GM12865 (cell line): Measurements from ENCODE around the gene GPLD1.

Experiments used
- DNase-seq: peaks from one replicate; pipeline ENCODE4 v3.0.0; 2010; ENCODE audit warnings: low read depth
- H3K4me3 ChIP-seq: 2 replicates; pipeline ENCODE4 v1.5.1; 2011; ENCODE audit warnings: mild to moderate bottlenecking, low read depth, low read length, control low read depth
- CTCF ChIP-seq: IDR thresholded peaks from 2 replicates; pipeline ENCODE4 v1.5.1; 2011; ENCODE audit warnings: low read length, control low read depth, low read depth, inconsistent platforms; ENCODE audit not compliant: insufficient read depth; ENCODE audit errors: missing control alignments

Gene GPLD1

GRCh38 chr6:24476631-24477030 is 12.7 kb downstream of the GPLD1 start:
- no peak for DNase-seq
- TF ChIP-seq CTCF = no peak
- H3K4me3 ChIP-seq = no peak overlapping the region

DNA sequence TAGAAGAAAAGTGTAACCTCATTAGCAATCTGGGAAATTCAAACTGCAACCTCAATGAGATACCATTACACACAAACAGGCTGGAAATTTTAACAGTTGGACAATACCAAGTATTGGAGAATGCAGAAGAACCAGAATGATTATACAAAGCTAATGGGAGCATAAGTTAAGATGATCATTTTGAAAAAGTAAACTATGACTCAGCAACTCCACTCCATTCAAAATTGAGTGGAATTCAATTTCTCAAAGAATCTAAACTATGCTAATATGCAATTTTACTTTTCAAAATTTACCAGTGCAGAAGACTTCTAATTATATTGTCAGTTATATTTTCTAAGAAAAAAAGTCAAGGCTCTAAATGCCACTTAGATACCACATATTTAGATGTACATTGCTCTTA is 17.2 kb downstream of the GPLD1 start:
- no peak for TF ChIP-seq CTCF
- no peak for DNase-seq
- no peak overlapping the region for H3K4me3 ChIP-seq

DNA sequence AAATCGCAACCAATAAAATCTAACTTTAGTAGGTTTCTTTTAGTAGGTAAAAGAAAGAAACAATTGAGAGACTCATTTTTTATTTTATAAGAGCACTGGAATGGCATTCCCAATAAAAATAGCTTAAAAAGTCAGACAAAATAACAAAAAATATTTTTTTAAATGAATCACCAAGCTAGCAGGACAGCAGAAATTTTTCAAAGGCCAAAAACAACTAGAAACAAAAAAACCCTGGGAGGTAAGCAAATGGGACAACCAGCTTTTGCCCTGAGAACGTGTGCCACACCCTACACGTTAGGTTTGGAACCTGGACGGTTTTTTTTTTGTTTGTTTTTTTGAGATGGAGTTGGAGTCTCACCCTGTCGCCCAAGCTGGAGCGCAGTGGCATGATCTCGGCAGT is 19.6 kb downstream of the GPLD1 start:
- TF ChIP-seq CTCF = no peak

GRCh38 chr6:24464253-24465038 is 24.9 kb downstream of the GPLD1 start:
- no peak overlapping the region for H3K4me3 ChIP-seq

More for the DNA sequence above, 19.6 kb downstream of the GPLD1 start:
- H3K4me3 ChIP-seq = no peak overlapping the region
- no peak for DNase-seq

GRCh38 chr6:24460966-24461365 is 28.4 kb downstream of the GPLD1 start:
- TF ChIP-seq CTCF = no peak
- no peak overlapping the region for H3K4me3 ChIP-seq
- no peak for DNase-seq

More at GRCh38 chr6:24464253-24465038, 24.9 kb downstream of the GPLD1 start:
- TF ChIP-seq CTCF = no peak
- DNase-seq = no peak

DNA sequence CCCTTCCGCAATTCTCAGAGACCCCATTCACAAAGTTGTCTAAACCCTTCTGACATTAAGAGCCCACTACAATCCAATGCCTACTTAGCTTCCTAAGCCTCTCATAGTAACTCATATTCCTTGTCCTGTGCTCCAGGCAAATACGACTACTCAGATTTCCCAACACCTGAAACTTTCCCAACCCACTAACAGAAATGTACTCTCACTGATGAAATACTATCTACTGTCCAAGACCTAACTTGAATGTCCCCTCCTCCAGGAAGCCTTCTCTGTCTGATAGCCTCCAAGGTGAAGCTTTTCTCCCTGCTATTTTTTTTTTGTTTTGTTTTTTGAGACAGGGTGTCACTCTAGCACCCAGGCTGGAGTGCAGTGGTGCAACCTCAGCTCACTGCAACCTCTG is 30.4 kb downstream of the GPLD1 start:
- H3K4me3 ChIP-seq = no peak overlapping the region
- TF ChIP-seq CTCF = no peak
- no peak for DNase-seq

DNA sequence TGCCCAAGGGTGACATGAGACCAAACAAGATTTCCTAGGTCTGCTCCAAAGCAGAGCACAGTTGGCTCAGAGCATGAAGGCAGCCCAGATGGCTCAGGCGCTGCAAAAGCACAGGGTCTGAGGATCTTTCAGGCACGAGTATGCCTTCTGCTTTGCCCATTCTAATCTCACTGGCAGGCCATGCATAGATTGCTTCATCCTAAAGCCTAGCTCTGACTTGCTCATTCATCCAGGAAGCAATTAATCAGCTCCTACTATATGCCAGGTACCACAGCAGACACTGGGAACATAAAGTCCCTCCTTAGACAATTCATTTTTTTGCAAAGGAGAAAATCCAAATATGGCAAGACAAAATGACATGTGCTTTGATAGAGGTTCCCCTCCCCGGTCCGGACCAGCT is 31.2 kb downstream of the GPLD1 start:
- TF ChIP-seq CTCF = no peak
- H3K4me3 ChIP-seq = no peak overlapping the region
- DNase-seq = no peak
